Peyer's patch (tissue), 4 donors: Measurements from ENCODE around the gene TRIM31. TPM values are rescaled to one million over a fixed set of nuclear protein-coding genes. Genes with fewer than 3 reads are reported as not detected.

Source experiments
- DNase-seq, 3 donors: peaks; one replicate each; pipeline ENCODE4 v3.0.0-alpha.2; 2017 to 2019
- H3K27ac ChIP-seq, 4 donors: fragments of 200-600 bp; sonication (generic); one replicate each; pipeline ENCODE4 v1.5.1; 2016 to 2019
- H3K27me3 ChIP-seq, 2 donors: fragments of 200-600 bp; sonication (generic); one replicate each; pipeline ENCODE4 v1.5.1; 2019
- H3K36me3 ChIP-seq, 3 donors: fragments of 200-600 bp; sonication (generic); one replicate each; pipeline ENCODE4 v1.5.1; 2016 to 2019
- H3K4me1 ChIP-seq, 4 donors: fragments of 200-600 bp; sonication (generic); one replicate each; pipeline ENCODE4 v1.5.1; 2016 to 2019
- H3K4me3 ChIP-seq, 4 donors: fragments of 200-600 bp; sonication (generic); 1 replicate in 3 of 4; 2 replicates in 1 of 4; pipeline ENCODE4 v1.5.1; 2016 to 2019; ENCODE audit warnings: mild to moderate bottlenecking in 1 of 4
- H3K9me3 ChIP-seq, 4 donors: fragments of 200-600 bp; sonication (generic); one replicate each; pipeline ENCODE4 v1.5.1; 2016 to 2019; ENCODE audit warnings: mild to moderate bottlenecking in 1 of 4
- CTCF ChIP-seq, 6 experiments: fragments of 450-650 bp in 4 of 6; fragments of 200-600 bp in 2 of 6; sonication (generic) in 1 of 6; IDR thresholded peaks; one replicate each; pipeline ENCODE4 v1.5.1; 2017 to 2019; ENCODE audit warnings: antibody characterized with exemption in 6 of 6, mild to moderate bottlenecking in 3 of 6, moderate library complexity in 1 of 6
- POLR2A ChIP-seq, 2 donors: fragments of 450-650 bp; IDR thresholded peaks; one replicate each; pipeline ENCODE4 v1.5.1; 2017; ENCODE audit warnings: antibody characterized with exemption in 2 of 2, mild to moderate bottlenecking in 2 of 2, moderate library complexity in 2 of 2
- total RNA-seq, 4 donors: library from RNA; depleted of rRNA; stranded (reverse); fragments of >200 nt; gene quantifications; one replicate each; pipeline ENCODE4 v1.1.0, GENCODE V29; 2016

Gene TRIM31
- total RNA-seq, 4 donors from 2014 or later = 9.9 to 56.9 (median 42.0) TPM

GRCh38 chr6:30063315-30063714 is 49.6 kb downstream of the TRIM31 start:
- H3K4me3 ChIP-seq = no peak overlapping the region
- no peak for DNase-seq
- peaks cover 0 to 29% (median 11%) of the 10 kb centered on the region in 4 donors for H3K4me1 ChIP-seq
- H3K27ac ChIP-seq = no peak overlapping the region
- peaks cover 0 to 7% (median 0%) of the 10 kb centered on the region in 3 donors for H3K36me3 ChIP-seq
- no peaks in the 10 kb centered on the region for H3K9me3 ChIP-seq
- H3K27me3 ChIP-seq = no peaks in the 10 kb centered on the region
- TF ChIP-seq POLR2A (IDR thresholded peaks at IDR 0.05) = no peak
- TF ChIP-seq CTCF (IDR thresholded peaks at IDR 0.05) = no peak

GRCh38 chr6:30062471-30063178 is 50.3 kb downstream of the TRIM31 start:
- no peak for DNase-seq
- Histone ChIP-seq H3K9me3 (no peaks in the 10 kb centered on the region), H3K4me1 (peaks cover 0 to 22% (median 7%) of the 10 kb centered on the region in 4 donors), H3K27me3 (no peaks in the 10 kb centered on the region), H3K4me3 (peak overlapping the region in 2 of 4 donors; percentile 79 to 90), H3K36me3 (peaks cover 0 to 11% (median 0%) of the 10 kb centered on the region in 3 donors), H3K27ac (peak overlapping the region in 3 of 4 donors; percentile 90 to 94 (median 91))
- TF ChIP-seq CTCF (IDR thresholded peaks at IDR 0.05) (no peak), POLR2A (IDR thresholded peaks at IDR 0.05) (no peak)

GRCh38 chr6:30061858-30062458 is 50.9 kb downstream of the TRIM31 start:
- TF ChIP-seq CTCF (IDR thresholded peaks at IDR 0.05) = no peak
- TF ChIP-seq POLR2A (IDR thresholded peaks at IDR 0.05) = no peak
- no peaks in the 10 kb centered on the region for H3K27me3 ChIP-seq
- H3K36me3 ChIP-seq = peaks cover 0 to 18% (median 0%) of the 10 kb centered on the region in 3 donors
- H3K4me1 ChIP-seq = peaks cover 0 to 19% (median 5%) of the 10 kb centered on the region in 4 donors
- peak in 1 of 3 donors; percentile 45 for DNase-seq
- H3K9me3 ChIP-seq = no peaks in the 10 kb centered on the region
- peak overlapping the region; percentile 90 to 94 (median 90) for H3K27ac ChIP-seq
- H3K4me3 ChIP-seq = peak overlapping the region; percentile 51 to 90 (median 74)

- Histone ChIP-seq H3K27ac (peak within 1 kb of the TSS; percentile 90 to 94 (median 90)), H3K4me1 (peaks cover 0 to 18% (median 5%) of the 10 kb centered on the region in 4 donors), H3K9me3 (peaks cover 0 to 3% (median 0%) of the 10 kb centered on the region in 4 donors), H3K4me3 (peak within 1 kb of the TSS; percentile 51 to 90 (median 74)), H3K36me3 (peaks cover 0 to 19% (median 0%) of the 10 kb centered on the region in 3 donors), H3K27me3 (no peaks in the 10 kb centered on the region)
- TF ChIP-seq CTCF (IDR thresholded peaks at IDR 0.05) (peak in 1 of 6 experiments; percentile 23), POLR2A (IDR thresholded peaks at IDR 0.05) (peak; percentile 94 to 97)
- peak; percentile 87 to 97 (median 92) for DNase-seq
Observed at GRCh38 chr6:30061092-30061857, 51.6 kb downstream of the TRIM31 start, which contains the start of gene POLR1H. Gene POLR1H (plus strand): TSS chr6:30061265. CDS start chr6:30061525, 260 bp downstream.

- peak overlapping the region; percentile 90 to 94 (median 90) for H3K27ac ChIP-seq
- H3K4me3 ChIP-seq = peak overlapping the region; percentile 51 to 90 (median 74)
- DNase-seq = peak; percentile 38 to 58 (median 54)
- H3K27me3 ChIP-seq = no peaks in the 10 kb centered on the region
- TF ChIP-seq POLR2A (IDR thresholded peaks at IDR 0.05) (no peak), CTCF (IDR thresholded peaks at IDR 0.05) (no peak)
- H3K9me3 ChIP-seq = peaks cover 0 to 3% (median 0%) of the 10 kb centered on the region in 4 donors
- peaks cover 0 to 22% (median 0%) of the 10 kb centered on the region in 3 donors for H3K36me3 ChIP-seq
- H3K4me1 ChIP-seq = peaks cover 0 to 12% (median 4%) of the 10 kb centered on the region in 4 donors
Observed at GRCh38 chr6:30060606-30061091, 52.2 kb downstream of the TRIM31 start.
